Measurements from ENCODE around the gene ECE2. TPM values are rescaled to one million over a fixed set of nuclear protein-coding genes. Genes with fewer than 3 reads are reported as not detected.
"Not testable (repeated sequence)": the region's sequence is repeated elsewhere in the genome, so short reads cannot be mapped to it uniquely, and the experiment has no call there.

Gene ECE2
- total and polyA plus RNA-seq, 4 donors: not detected

DNA sequence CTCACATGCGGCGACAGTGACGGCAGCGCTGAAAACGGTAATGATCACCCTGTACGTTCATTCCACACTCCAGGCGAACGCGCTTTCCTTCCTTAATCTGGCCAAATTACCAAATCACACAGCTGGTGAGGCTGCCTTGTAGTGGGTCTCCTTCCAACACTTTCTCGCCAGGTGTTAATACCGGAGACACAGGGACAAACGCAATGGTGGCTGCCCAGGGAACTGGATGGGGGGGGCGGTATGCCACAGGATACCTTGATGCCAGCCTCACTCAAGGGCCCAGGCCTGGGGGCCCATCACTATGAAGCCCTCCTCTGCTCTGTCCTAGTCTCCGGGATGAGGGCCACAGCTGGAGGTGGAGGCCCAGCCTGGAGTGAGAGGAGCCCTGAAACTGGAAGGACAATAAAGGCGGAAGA, 13.1 kb upstream of the ECE2 start:
- Histone ChIP-seq H3K4me3 (ENCODE audit: low read depth in 1 of 3, low read length in 3 of 3) (peak overlapping the region in 1 of 3 donors; percentile 67), H3K9ac (ENCODE audit: low read depth in 1 of 2, low read length in 2 of 2) (no peak overlapping the region), H3K27me3 (ENCODE audit: control insufficient read depth in 4 of 4, insufficient read depth in 4 of 4, low read length in 3 of 4) (no peaks in the 10 kb centered on the region), H3K36me3 (ENCODE audit: control insufficient read depth in 4 of 4, insufficient read depth in 3 of 4, low read depth in 1 of 4, low read length in 3 of 4) (peaks cover 0 to 5% (median 0%) of the 10 kb centered on the region in 4 donors), H3K27ac (ENCODE audit: low read depth in 1 of 2, low read length in 2 of 2) (no peak overlapping the region), H3K4me1 (ENCODE audit: control insufficient read depth in 4 of 4, insufficient read depth in 4 of 4, low read length in 3 of 4) (peaks cover 9 to 29% (median 14%) of the 10 kb centered on the region in 4 donors), H3K9me3 (ENCODE audit: control insufficient read depth in 4 of 4, low read length in 3 of 4) (no peaks in the 10 kb centered on the region)
- TF ChIP-seq GABPA (IDR thresholded peaks at IDR 0.05 in 1 of 2, conservative IDR thresholded peaks at IDR 0.05 in 1 of 2) (no peak), HNF4A (conservative IDR thresholded peaks at IDR 0.05) (no peak), FOXA2 (IDR thresholded peaks at IDR 0.05) (no peak), JUND (IDR thresholded peaks at IDR 0.05) (no peak), NR2F2 (IDR thresholded peaks at IDR 0.05) (no peak), TAF1 (conservative IDR thresholded peaks at IDR 0.05) (no peak), YY1 (IDR thresholded peaks at IDR 0.05) (no peak), RXRA (IDR thresholded peaks at IDR 0.05) (no peak), HNF4G (IDR thresholded peaks at IDR 0.05) (no peak)
- TF ChIP-seq, protein P1, sequence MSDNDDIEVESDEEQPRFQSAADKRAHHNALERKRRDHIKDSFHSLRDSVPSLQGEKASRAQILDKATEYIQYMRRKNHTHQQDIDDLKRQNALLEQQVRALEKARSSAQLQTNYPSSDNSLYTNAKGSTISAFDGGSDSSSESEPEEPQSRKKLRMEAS (IDR thresholded peaks at IDR 0.05): no peak
- TF ChIP-seq, protein P2, sequence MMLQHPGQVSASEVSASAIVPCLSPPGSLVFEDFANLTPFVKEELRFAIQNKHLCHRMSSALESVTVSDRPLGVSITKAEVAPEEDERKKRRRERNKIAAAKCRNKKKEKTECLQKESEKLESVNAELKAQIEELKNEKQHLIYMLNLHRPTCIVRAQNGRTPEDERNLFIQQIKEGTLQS (IDR thresholded peaks at IDR 0.05): no peak
- TF ChIP-seq, protein P3, sequence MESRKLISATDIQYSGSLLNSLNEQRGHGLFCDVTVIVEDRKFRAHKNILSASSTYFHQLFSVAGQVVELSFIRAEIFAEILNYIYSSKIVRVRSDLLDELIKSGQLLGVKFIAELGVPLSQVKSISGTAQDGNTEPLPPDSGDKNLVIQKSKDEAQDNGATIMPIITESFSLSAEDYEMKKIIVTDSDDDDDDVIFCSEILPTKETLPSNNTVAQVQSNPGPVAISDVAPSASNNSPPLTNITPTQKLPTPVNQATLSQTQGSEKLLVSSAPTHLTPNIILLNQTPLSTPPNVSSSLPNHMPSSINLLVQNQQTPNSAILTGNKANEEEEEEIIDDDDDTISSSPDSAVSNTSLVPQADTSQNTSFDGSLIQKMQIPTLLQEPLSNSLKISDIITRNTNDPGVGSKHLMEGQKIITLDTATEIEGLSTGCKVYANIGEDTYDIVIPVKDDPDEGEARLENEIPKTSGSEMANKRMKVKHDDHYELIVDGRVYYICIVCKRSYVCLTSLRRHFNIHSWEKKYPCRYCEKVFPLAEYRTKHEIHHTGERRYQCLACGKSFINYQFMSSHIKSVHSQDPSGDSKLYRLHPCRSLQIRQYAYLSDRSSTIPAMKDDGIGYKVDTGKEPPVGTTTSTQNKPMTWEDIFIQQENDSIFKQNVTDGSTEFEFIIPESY (IDR thresholded peaks at IDR 0.05): no peak
- DNase-seq (ENCODE audit: low spot score): no peak
- WGBS: 20% methylated on average over 15 of the region's 15 CpGs

DNA sequence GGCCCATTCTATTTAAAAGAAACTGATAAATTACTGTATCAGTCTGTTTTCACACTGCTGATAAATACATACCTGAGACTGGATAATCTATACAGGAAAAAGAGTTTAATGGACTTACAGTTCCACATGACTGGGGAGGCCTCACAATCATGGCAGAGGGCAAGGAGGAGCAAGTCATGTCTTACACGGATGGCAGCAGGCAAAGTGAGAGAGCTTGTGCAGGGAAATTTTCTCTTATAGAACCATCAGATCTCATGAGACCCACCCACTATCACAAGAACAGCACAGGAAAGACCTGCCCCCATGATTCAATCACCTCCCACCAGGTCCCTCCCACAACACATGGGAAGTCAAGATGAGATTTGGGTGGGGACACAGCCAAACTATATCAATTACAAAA, 8.6 kb upstream of the ECE2 start:
- H3K4me3 ChIP-seq (ENCODE audit: low read depth in 1 of 3, low read length in 3 of 3); H3K4me1 ChIP-seq (ENCODE audit: control insufficient read depth in 4 of 4, insufficient read depth in 4 of 4, low read length in 3 of 4); H3K36me3 ChIP-seq (ENCODE audit: control insufficient read depth in 4 of 4, insufficient read depth in 3 of 4, low read depth in 1 of 4, low read length in 3 of 4); H3K27me3 ChIP-seq (ENCODE audit: control insufficient read depth in 4 of 4, insufficient read depth in 4 of 4, low read length in 3 of 4); DNase-seq (ENCODE audit: low spot score); H3K9ac ChIP-seq (ENCODE audit: low read depth in 1 of 2, low read length in 2 of 2); H3K9me3 ChIP-seq (ENCODE audit: control insufficient read depth in 4 of 4, low read length in 3 of 4); H3K27ac ChIP-seq (ENCODE audit: low read depth in 1 of 2, low read length in 2 of 2): not testable (repeated sequence)
- 90% methylated on average over 1 of the region's 1 CpG for WGBS

DNA sequence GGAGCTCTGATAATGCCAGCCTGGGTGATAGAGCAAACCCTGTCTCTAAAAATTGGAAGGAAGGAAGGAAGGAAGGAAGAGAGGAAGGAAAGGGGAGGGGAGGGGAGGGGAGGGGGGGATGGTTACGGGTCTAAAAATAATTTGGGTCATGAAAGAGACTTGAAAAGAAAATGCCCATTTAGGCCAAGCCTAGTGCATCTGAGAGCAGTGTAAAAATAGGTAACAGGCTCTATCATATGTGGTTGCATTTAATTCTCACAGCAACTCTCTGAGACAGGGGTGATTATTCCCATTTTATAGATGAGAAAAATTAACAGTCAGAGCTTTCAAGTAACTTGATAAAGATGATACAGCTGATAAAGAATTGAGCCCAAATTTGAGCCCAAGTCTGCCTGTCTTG, 3.6 kb upstream of the ECE2 start:
- 47% methylated on average over 1 of the region's 1 CpG for WGBS
- no peak overlapping the region for H3K4me3 ChIP-seq (ENCODE audit: low read depth in 1 of 3, low read length in 3 of 3)
- no peak for TF ChIP-seq HNF4A (conservative IDR thresholded peaks at IDR 0.05)
- H3K27ac ChIP-seq (ENCODE audit: low read depth in 1 of 2, low read length in 2 of 2): no peak overlapping the region
- no peaks in the 10 kb centered on the region for H3K9me3 ChIP-seq (ENCODE audit: control insufficient read depth in 4 of 4, low read length in 3 of 4)
- H3K27me3 ChIP-seq (ENCODE audit: control insufficient read depth in 4 of 4, insufficient read depth in 4 of 4, low read length in 3 of 4): peaks cover 0 to 6% (median 3%) of the 10 kb centered on the region in 4 donors
- peaks cover 0 to 5% (median 0%) of the 10 kb centered on the region in 4 donors for H3K4me1 ChIP-seq (ENCODE audit: control insufficient read depth in 4 of 4, insufficient read depth in 4 of 4, low read length in 3 of 4)
- no peak for DNase-seq (ENCODE audit: low spot score)
- no peak overlapping the region for H3K9ac ChIP-seq (ENCODE audit: low read depth in 1 of 2, low read length in 2 of 2)
- H3K36me3 ChIP-seq (ENCODE audit: control insufficient read depth in 4 of 4, insufficient read depth in 3 of 4, low read depth in 1 of 4, low read length in 3 of 4): no peaks in the 10 kb centered on the region

DNA sequence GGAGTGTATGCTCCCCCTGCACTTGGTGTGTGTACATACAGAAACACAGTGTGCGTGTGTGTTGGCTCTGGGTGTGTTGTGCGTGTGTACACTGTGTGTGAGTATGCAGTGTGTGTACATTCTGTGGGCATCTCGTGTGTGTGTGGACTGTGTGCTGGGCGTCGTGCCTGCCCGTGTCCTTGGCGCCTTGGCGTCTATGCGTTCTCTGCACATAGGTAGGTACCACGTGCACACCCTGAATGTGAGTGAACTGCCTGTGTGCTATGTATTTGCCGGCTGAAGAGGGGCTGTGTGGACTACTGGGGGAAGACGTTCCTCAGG, 481 bp upstream of the ECE2 start:
- no peak overlapping the region for H3K9ac ChIP-seq (ENCODE audit: low read depth in 1 of 2, low read length in 2 of 2)
- no peaks in the 10 kb centered on the region for H3K36me3 ChIP-seq (ENCODE audit: control insufficient read depth in 4 of 4, insufficient read depth in 3 of 4, low read depth in 1 of 4, low read length in 3 of 4)
- H3K27ac ChIP-seq (ENCODE audit: low read depth in 1 of 2, low read length in 2 of 2): no peak overlapping the region
- 73% methylated on average over 12 of the region's 12 CpGs for WGBS
- H3K4me1 ChIP-seq (ENCODE audit: control insufficient read depth in 4 of 4, insufficient read depth in 4 of 4, low read length in 3 of 4): peaks cover 0 to 5% (median 0%) of the 10 kb centered on the region in 4 donors
- peaks cover 0 to 6% (median 3%) of the 10 kb centered on the region in 4 donors for H3K27me3 ChIP-seq (ENCODE audit: control insufficient read depth in 4 of 4, insufficient read depth in 4 of 4, low read length in 3 of 4)
- no peak overlapping the region for H3K4me3 ChIP-seq (ENCODE audit: low read depth in 1 of 3, low read length in 3 of 3)
- DNase-seq (ENCODE audit: low spot score): no peak
- H3K9me3 ChIP-seq (ENCODE audit: control insufficient read depth in 4 of 4, low read length in 3 of 4): no peaks in the 10 kb centered on the region
- TF ChIP-seq NR2F2 (IDR thresholded peaks at IDR 0.05) (no peak), JUND (IDR thresholded peaks at IDR 0.05) (no peak), TAF1 (conservative IDR thresholded peaks at IDR 0.05) (no peak), GABPA (IDR thresholded peaks at IDR 0.05 in 1 of 2, conservative IDR thresholded peaks at IDR 0.05 in 1 of 2) (no peak), EGR1 (IDR thresholded peaks at IDR 0.05; ENCODE audit: low read depth in 2 of 2) (no peak), HNF4G (IDR thresholded peaks at IDR 0.05) (no peak)
- TF ChIP-seq, protein P1 (IDR thresholded peaks at IDR 0.05): no peak
- TF ChIP-seq, protein P4, sequence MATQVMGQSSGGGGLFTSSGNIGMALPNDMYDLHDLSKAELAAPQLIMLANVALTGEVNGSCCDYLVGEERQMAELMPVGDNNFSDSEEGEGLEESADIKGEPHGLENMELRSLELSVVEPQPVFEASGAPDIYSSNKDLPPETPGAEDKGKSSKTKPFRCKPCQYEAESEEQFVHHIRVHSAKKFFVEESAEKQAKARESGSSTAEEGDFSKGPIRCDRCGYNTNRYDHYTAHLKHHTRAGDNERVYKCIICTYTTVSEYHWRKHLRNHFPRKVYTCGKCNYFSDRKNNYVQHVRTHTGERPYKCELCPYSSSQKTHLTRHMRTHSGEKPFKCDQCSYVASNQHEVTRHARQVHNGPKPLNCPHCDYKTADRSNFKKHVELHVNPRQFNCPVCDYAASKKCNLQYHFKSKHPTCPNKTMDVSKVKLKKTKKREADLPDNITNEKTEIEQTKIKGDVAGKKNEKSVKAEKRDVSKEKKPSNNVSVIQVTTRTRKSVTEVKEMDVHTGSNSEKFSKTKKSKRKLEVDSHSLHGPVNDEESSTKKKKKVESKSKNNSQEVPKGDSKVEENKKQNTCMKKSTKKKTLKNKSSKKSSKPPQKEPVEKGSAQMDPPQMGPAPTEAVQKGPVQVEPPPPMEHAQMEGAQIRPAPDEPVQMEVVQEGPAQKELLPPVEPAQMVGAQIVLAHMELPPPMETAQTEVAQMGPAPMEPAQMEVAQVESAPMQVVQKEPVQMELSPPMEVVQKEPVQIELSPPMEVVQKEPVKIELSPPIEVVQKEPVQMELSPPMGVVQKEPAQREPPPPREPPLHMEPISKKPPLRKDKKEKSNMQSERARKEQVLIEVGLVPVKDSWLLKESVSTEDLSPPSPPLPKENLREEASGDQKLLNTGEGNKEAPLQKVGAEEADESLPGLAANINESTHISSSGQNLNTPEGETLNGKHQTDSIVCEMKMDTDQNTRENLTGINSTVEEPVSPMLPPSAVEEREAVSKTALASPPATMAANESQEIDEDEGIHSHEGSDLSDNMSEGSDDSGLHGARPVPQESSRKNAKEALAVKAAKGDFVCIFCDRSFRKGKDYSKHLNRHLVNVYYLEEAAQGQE (IDR thresholded peaks at IDR 0.05): no peak
- TF ChIP-seq, protein P2 (IDR thresholded peaks at IDR 0.05): no peak
- TF ChIP-seq, protein P5, sequence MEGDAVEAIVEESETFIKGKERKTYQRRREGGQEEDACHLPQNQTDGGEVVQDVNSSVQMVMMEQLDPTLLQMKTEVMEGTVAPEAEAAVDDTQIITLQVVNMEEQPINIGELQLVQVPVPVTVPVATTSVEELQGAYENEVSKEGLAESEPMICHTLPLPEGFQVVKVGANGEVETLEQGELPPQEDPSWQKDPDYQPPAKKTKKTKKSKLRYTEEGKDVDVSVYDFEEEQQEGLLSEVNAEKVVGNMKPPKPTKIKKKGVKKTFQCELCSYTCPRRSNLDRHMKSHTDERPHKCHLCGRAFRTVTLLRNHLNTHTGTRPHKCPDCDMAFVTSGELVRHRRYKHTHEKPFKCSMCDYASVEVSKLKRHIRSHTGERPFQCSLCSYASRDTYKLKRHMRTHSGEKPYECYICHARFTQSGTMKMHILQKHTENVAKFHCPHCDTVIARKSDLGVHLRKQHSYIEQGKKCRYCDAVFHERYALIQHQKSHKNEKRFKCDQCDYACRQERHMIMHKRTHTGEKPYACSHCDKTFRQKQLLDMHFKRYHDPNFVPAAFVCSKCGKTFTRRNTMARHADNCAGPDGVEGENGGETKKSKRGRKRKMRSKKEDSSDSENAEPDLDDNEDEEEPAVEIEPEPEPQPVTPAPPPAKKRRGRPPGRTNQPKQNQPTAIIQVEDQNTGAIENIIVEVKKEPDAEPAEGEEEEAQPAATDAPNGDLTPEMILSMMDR (IDR thresholded peaks at IDR 0.05; ENCODE audit: low read depth, low read length, missing input control): no peak
